H9 (cell line): ENCODE results near the gene MUTYH. TPM values are rescaled to one million over a fixed set of nuclear protein-coding genes. Genes with fewer than 3 reads are reported as not detected.

ENCODE experiments used
- DNase-seq: peaks from one replicate; pipeline ENCODE4 v3.0.0-alpha.2; 2017
- H2AFZ ChIP-seq: one replicate; pipeline ENCODE4 v1.6.1; 2013; ENCODE audit warnings: mild to moderate bottlenecking, low read length, control low read depth, moderate library complexity
- H2AK5ac ChIP-seq: 2 replicates; pipeline ENCODE4 v1.6.1; 2013; ENCODE audit warnings: low read length, control low read depth, mixed read lengths; ENCODE audit not compliant: insufficient read length
- H2BK120ac ChIP-seq: one replicate; pipeline ENCODE4 v1.6.1; 2013; ENCODE audit warnings: low read depth, mild to moderate bottlenecking, low read length, control low read depth, inconsistent platforms; ENCODE audit not compliant: poor library complexity, severe bottlenecking
- H2BK12ac ChIP-seq: 2 replicates; pipeline ENCODE4 v1.6.1; 2013; ENCODE audit warnings: low read length, control low read depth, mixed read lengths, low read depth; ENCODE audit not compliant: insufficient read length
- H2BK15ac ChIP-seq: 2 replicates; pipeline ENCODE4 v1.6.1; 2013; ENCODE audit warnings: low read depth, low read length, control low read depth
- H2BK20ac ChIP-seq: one replicate; pipeline ENCODE4 v1.6.1; 2013; ENCODE audit warnings: low read depth, mild to moderate bottlenecking, low read length, control low read depth, inconsistent platforms; ENCODE audit not compliant: poor library complexity, severe bottlenecking
- H2BK5ac ChIP-seq: 2 replicates; pipeline ENCODE4 v1.6.1; 2013; ENCODE audit warnings: low read length, control low read depth, mixed read lengths; ENCODE audit not compliant: insufficient read length
- H3K14ac ChIP-seq: 2 replicates; pipeline ENCODE4 v1.6.1; 2013; ENCODE audit warnings: low read length, control low read depth; ENCODE audit not compliant: insufficient read depth
- H3K18ac ChIP-seq: 2 replicates; pipeline ENCODE4 v1.6.1; 2013; ENCODE audit warnings: low read depth, mild to moderate bottlenecking, mixed read lengths, low read length, control low read depth; ENCODE audit not compliant: insufficient read length
- H3K23ac ChIP-seq: 2 replicates; pipeline ENCODE4 v1.6.1; 2013; ENCODE audit warnings: low read length, control low read depth, mixed read lengths, low read depth; ENCODE audit not compliant: insufficient read length
- H3K23me2 ChIP-seq: 2 replicates; pipeline ENCODE4 v1.6.1; 2013; ENCODE audit warnings: low read depth, mild to moderate bottlenecking, mixed read lengths, low read length, control low read depth; ENCODE audit not compliant: insufficient read length, poor library complexity, severe bottlenecking
- H3K27ac ChIP-seq: 2 replicates; pipeline ENCODE4 v1.5.1; 2013; ENCODE audit warnings: low read length, control low read depth, mixed read lengths, low read depth; ENCODE audit not compliant: insufficient read length
- H3K27me3 ChIP-seq: 2 replicates; pipeline ENCODE4 v1.6.1; 2013; ENCODE audit warnings: low read length, control low read depth, inconsistent platforms; ENCODE audit not compliant: insufficient read depth
- H3K4ac ChIP-seq: 2 replicates; pipeline ENCODE4 v1.6.1; 2013; ENCODE audit warnings: low read depth, mild to moderate bottlenecking, control low read depth, inconsistent platforms, low read length, moderate library complexity
- H3K4me1 ChIP-seq: 2 replicates; pipeline ENCODE4 v1.6.1; 2013; ENCODE audit warnings: low read length, control low read depth, inconsistent platforms; ENCODE audit not compliant: insufficient read depth
- H3K4me2 ChIP-seq: 2 replicates; pipeline ENCODE4 v1.6.1; 2013; ENCODE audit warnings: low read length, control low read depth, mixed read lengths; ENCODE audit not compliant: insufficient read length, insufficient read depth
- H3K56ac ChIP-seq: 2 replicates; pipeline ENCODE4 v1.6.1; 2013; ENCODE audit warnings: low read depth, mild to moderate bottlenecking, mixed read lengths, low read length, control low read depth; ENCODE audit not compliant: insufficient read length
- H3K79me1 ChIP-seq: 2 replicates; pipeline ENCODE4 v1.6.1; 2013; ENCODE audit warnings: low read depth, mild to moderate bottlenecking, moderate library complexity, low read length, control low read depth, inconsistent platforms; ENCODE audit not compliant: insufficient read depth, poor library complexity, severe bottlenecking
- H3K79me2 ChIP-seq: 2 replicates; pipeline ENCODE4 v1.6.1; 2013; ENCODE audit warnings: low read length, control low read depth, inconsistent platforms; ENCODE audit not compliant: insufficient read depth
- H3K9ac ChIP-seq: 2 replicates; pipeline ENCODE4 v1.6.1; 2013; ENCODE audit warnings: low read length, control low read depth, mixed read lengths; ENCODE audit not compliant: insufficient read length; ENCODE audit errors: extremely low read depth
- H3K9me3 ChIP-seq: one replicate; pipeline ENCODE4 v1.6.1; 2013; ENCODE audit warnings: low read depth, low read length, inconsistent platforms; ENCODE audit not compliant: control insufficient read depth
- H3T11ph ChIP-seq: one replicate; pipeline ENCODE4 v1.6.1; 2013; ENCODE audit warnings: mild to moderate bottlenecking, low read length, control low read depth, inconsistent platforms
- H4K20me1 ChIP-seq: one replicate; pipeline ENCODE4 v1.6.1; 2013; ENCODE audit not compliant: control insufficient read depth, insufficient read length, insufficient read depth
- H4K5ac ChIP-seq: 2 replicates; pipeline ENCODE4 v1.6.1; 2013; ENCODE audit warnings: low read depth, mild to moderate bottlenecking, mixed read lengths, low read length, control low read depth; ENCODE audit not compliant: insufficient read length
- H4K8ac ChIP-seq: replicated peaks from 2 replicates; pipeline ENCODE4 v1.6.1; 2013; ENCODE audit warnings: low read length, control low read depth, mixed read lengths, low read depth; ENCODE audit not compliant: insufficient read length
- H4K91ac ChIP-seq: 2 replicates; pipeline ENCODE4 v1.6.1; 2013; ENCODE audit warnings: low read depth, mild to moderate bottlenecking, moderate library complexity, mixed read lengths, low read length, control low read depth; ENCODE audit not compliant: insufficient read length
- H3K27ac Mint-ChIP-seq, 3 experiments: 2 replicates in 2 of 3; 3 replicates in 1 of 3; pipeline ENCODE4 v1.8.0; 2020 to 2021; ENCODE audit warnings: mixed read lengths in 3 of 3, mild to moderate bottlenecking in 1 of 3, moderate library complexity in 1 of 3
- H3K27me3 Mint-ChIP-seq: 2 replicates; pipeline ENCODE4 v1.8.0; 2021; ENCODE audit warnings: low read depth, mild to moderate bottlenecking, moderate library complexity, mixed read lengths
- H3K36me3 Mint-ChIP-seq, 3 experiments: 2 replicates in 2 of 3; 3 replicates in 1 of 3; pipeline ENCODE4 v1.8.0; 2020 to 2021; ENCODE audit warnings: low read depth in 3 of 3, mixed read lengths in 3 of 3; ENCODE audit not compliant: insufficient read depth in 1 of 3
- H3K4me1 Mint-ChIP-seq, 2 experiments: 2 replicates each; pipeline ENCODE4 v1.8.0; 2020; ENCODE audit warnings: mixed read lengths in 2 of 2
- H3K4me3 Mint-ChIP-seq, 2 experiments: 2 replicates in 1 of 2; 3 replicates in 1 of 2; pipeline ENCODE4 v1.8.0; 2020 to 2021; ENCODE audit warnings: mild to moderate bottlenecking in 2 of 2, mixed read lengths in 2 of 2, moderate library complexity in 1 of 2
- H3K9me3 Mint-ChIP-seq, 2 experiments: 2 replicates in 1 of 2; 3 replicates in 1 of 2; pipeline ENCODE4 v1.8.0; 2020; ENCODE audit warnings: mild to moderate bottlenecking in 2 of 2, mixed read lengths in 2 of 2, moderate library complexity in 1 of 2
- CTCF ChIP-seq: fragments of 200-600 bp; sonication (generic); conservative IDR thresholded peaks from 3 replicates; pipeline ENCODE4 v1.8.0; 2021; ENCODE audit warnings: antibody characterized with exemption, mild to moderate bottlenecking
- WGBS: extraction: QIAGEN DNeasy Blood & Tissue Kit; methylation state at CpG from one replicate; pipeline ENCODE4 v1.1.7; 2013; ENCODE audit warnings: missing lambda C conversion rate, low lambda C conversion rate, mixed read lengths; ENCODE audit not compliant: insufficient read length; ENCODE audit errors: extremely low coverage; 5-methylcytosine and 5-hydroxymethylcytosine counted together
- total RNA-seq: library from RNA; stranded (reverse); gene quantifications from 2 replicates; pipeline ENCODE4 v1.2.1, GENCODE V29; 2021

The MUTYH gene
- total RNA-seq, 1 experiment from 2014 or later, result 52.6 TPM

GRCh38 chr1:45317166-45317565, 23.1 kb downstream of the MUTYH start:
- Histone ChIP-seq H2BK120ac (no peak overlapping the region), H3K4ac (no peak overlapping the region), H3K4me1 (no peaks in the 10 kb centered on the region; the same call in 1 of the 2 replicates), H3K56ac (no peak overlapping the region), H3K79me2 (no peaks in the 10 kb centered on the region), H2AFZ (no peak overlapping the region), H2AK5ac (no peak overlapping the region), H3K23me2 (no peaks in the 10 kb centered on the region), H4K91ac (no peak overlapping the region), H2BK12ac (no peak overlapping the region), H2BK15ac (no peak overlapping the region), H3K9me3 (no peaks in the 10 kb centered on the region), H2BK20ac (no peak overlapping the region), H4K8ac (no peak overlapping the region), H3K79me1 (no peaks in the 10 kb centered on the region), H3K27ac (no peak overlapping the region), H3K9ac (no peak overlapping the region), H3K14ac (no peak overlapping the region), H3K23ac (no peak overlapping the region), H3K27me3 (no peaks in the 10 kb centered on the region), H3K18ac (no peak overlapping the region), H3K4me2 (no peak overlapping the region), H2BK5ac (no peak overlapping the region), H4K5ac (no peak overlapping the region), H3T11ph (no peak overlapping the region), H4K20me1 (no peaks in the 10 kb centered on the region)
- no peak overlapping the region for H3K27ac Mint-ChIP-seq
- DNase-seq, result no peak
- WGBS, result no CpG with 5 or more reads among the region's 4 CpGs
- peaks cover 0 to 3% (median 0%) of the 10 kb centered on the region in 3 experiments; a peak in 2 of 7 replicates for H3K36me3 Mint-ChIP-seq
- peaks cover 14 to 16% of the 10 kb centered on the region in 2 experiments for H3K4me1 Mint-ChIP-seq
- peaks cover 0 to 5% of the 10 kb centered on the region in 2 experiments; a peak in 4 of 5 replicates for H3K9me3 Mint-ChIP-seq
- no peaks in the 10 kb centered on the region for H3K27me3 Mint-ChIP-seq
- TF ChIP-seq CTCF, result no peak
- H3K4me3 Mint-ChIP-seq, result no peak overlapping the region
